HG02884 (cell line): ENCODE data around the gene BBS7.

Experiments used
- ATAC-seq: cut with Tn5 transposase; IDR thresholded peaks from one replicate; pipeline ENCODE4 v1.9.1; 2021; ENCODE audit warnings: mild to moderate bottlenecking, moderate library complexity; ENCODE audit not compliant: unreplicated experiment

Gene BBS7

GRCh38 chr4:121869841-121870822, at the start of gene BBS7:
Gene BBS7, minus strand, starts transcription at chr4:121870474. Its CDS starts 161 bp downstream, at chr4:121870313.
- ATAC-seq, result peak; percentile 98

GRCh38 chr4:121913667-121914066, 43.4 kb upstream of the BBS7 start:
- no peak for ATAC-seq

DNA sequence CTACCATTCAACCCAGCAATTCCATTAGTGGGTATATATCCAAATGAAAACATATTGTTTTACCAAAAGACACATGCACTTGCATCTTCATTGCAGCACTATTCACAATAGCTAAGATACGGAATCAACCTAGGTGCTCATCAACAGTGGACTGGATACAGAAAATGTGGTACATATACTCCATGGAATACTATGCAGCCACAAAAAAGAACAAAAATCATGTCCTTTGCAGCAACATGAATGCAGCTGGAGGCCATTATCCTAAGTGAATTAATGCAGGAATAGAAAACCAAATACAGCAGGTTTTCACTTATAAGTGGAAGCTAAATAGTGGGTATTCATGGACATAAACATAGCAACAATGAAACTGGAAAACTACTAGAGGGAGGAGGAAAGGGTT, 38.1 kb upstream of the BBS7 start:
- ATAC-seq, result no peak

GRCh38 chr4:121900132-121900983, 30.1 kb upstream of the BBS7 start:
- peak; percentile 96 for ATAC-seq

- ATAC-seq, result no peak
Observed at GRCh38 chr4:121898150-121898549, 27.9 kb upstream of the BBS7 start.

- no peak for ATAC-seq
Observed at GRCh38 chr4:121888134-121888533, 17.9 kb upstream of the BBS7 start.

GRCh38 chr4:121885115-121885514, 14.8 kb upstream of the BBS7 start:
- ATAC-seq, result no peak

GRCh38 chr4:121881158-121881557, 10.9 kb upstream of the BBS7 start:
- no peak for ATAC-seq

DNA sequence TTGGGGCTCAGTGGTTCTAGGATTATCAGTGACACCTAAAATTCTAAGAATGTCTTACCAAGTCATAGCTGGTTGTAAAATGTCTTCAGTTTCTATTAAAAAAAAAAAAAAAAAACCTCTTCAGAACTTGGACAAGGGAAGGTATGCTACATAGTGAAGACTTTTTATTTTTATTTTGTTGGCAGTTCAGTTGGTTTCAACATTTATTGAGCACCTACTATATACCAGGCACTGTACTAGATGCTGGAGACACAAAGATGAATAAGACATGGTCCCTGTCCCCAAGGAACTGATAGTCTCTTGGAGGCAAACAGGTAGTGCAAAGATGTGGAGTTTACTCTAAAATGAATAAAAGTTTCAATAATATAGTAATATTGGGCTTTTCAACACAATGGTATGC, 8.9 kb upstream of the BBS7 start:
- ATAC-seq, result no peak

- ATAC-seq, result no peak
Observed at GRCh38 chr4:121877041-121877773, 6.9 kb upstream of the BBS7 start.

DNA sequence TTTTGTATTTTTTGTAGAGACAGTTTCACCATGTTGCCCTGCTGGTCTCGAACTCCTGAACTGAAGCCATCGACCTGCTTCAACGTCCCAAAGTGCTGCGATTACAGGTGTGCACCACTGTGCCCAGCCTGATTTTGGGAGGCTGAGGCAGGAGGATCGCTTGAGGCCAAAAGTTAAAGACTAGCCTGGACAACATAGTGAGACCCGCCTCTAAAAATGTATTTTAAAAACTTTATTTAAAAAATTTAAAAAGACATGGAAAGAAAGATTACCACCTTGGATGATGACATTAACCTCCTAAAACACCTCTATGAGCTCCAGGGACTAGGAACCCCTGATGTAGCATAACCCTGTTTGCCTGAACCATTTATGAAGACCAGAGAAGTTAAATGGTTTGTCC, 5.8 kb upstream of the BBS7 start:
- ATAC-seq, result no peak

DNA sequence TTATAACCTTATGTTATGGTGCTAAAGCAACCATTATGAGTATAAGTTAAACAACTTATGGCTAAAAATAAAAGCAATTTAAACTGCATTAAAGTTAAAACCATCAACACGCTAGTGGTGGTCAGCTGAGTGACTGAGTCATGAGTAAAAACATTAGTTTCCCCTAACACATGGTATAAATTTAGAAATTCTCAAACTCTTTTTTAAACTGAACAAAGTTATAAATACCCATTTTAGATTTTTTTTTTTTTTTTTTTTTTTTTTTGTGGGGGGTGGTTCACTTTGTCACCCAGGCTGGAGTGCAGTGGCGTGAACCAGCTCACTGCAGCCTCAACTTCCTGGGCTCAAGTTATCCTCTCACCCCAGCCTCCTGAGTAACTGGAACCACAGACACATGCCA, 5.4 kb upstream of the BBS7 start:
- no peak for ATAC-seq

DNA sequence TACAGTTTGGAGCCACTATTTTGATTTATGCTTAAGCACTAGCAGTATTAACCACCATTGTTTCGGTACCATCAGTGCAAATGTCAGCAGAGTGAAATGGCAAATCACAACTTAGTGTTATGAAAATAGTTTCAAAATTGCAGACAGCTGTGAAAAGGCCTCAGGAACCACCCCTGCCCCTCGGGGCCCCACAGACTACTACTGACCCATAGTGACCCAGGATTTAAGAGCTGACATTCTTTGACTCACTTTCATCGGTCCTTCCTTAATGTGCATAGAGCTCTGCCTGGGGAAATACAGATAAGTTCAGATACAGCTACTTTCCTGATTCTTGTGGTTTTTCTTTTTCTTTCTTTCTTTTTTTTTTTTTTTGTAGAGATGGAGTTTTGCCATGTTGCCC, 3.3 kb upstream of the BBS7 start:
- ATAC-seq, result no peak

GRCh38 chr4:121863799-121864198, 6.5 kb downstream of the BBS7 start:
- ATAC-seq, result no peak

- no peak for ATAC-seq
Observed at GRCh38 chr4:121861426-121861825, 8.8 kb downstream of the BBS7 start.

DNA sequence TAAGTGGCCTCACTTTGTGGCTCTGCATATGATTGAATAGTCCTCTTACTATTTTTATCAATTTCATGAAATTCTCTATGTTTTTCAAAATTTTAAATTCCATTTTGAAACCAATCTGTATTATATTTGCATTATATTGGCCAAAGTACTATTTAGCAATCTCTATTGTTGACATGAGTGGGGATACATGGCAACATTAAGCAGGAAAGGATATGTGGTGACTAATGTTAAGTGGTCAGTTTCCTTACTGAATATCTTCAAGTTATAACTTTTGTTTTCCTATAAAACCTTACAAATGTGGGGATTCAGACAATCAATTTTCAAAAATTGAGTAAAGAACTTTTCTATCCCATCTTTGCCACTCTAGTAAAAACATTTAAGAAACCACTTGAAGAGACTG, 10.2 kb downstream of the BBS7 start:
- ATAC-seq, result no peak

DNA sequence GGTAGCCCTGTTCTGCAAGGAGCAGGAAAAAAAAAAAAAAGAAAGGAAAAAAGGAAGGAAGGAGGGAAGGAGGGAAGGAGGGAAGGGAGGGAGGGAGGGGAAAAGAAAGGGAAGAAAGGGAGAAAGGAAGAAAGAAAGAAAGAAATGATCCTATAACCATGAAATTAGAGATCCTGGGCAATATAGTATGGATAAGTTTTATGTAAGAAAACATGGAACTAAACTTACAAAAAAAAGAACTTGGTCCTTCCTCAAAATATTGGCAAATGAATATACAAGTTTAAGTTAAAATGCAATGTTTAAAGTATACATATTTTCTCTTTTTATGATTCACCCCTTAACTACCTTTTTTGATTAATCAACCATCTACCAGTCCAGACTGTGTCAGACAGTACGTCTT, 18.9 kb downstream of the BBS7 start:
- no peak for ATAC-seq

- ATAC-seq, result no peak
Observed at GRCh38 chr4:121846662-121847061, 23.6 kb downstream of the BBS7 start.

DNA sequence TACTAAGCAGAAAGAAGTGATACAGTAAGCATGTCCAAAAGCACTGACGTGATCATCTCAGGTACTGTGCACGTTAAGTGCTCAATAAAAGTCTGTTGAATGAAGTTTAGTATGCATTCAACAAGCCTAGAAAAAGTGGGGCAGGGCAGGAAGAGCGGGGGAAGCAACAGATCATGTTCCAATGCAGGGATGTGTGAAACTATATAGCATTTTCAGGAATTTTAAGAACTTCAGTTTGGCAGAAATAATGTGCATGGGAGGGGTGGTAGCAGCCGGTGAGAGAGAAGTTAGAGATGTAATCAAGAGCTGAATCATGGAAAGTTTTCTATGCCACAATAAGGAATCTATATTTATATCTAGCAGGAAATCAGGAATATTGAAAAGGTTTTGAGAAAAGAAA, 27.4 kb downstream of the BBS7 start:
- no peak for ATAC-seq

DNA sequence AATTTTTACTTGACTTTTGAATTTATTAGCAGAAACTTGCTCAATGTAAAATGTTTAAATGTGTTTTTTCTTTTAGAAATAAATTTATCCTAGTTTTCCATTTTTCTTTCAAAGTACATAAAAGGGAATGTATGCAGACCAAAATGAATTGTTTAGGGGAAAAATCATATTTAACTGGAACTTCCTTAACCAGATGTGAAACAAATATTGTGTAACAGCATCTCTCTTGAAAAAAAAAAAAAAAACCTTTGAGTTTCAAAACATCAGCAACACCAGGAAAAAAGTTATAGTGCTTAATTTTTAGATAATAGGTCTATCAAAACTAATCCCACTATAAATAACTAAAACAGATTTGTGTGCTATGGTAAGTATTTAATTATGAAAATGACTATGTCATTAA, 32.1 kb downstream of the BBS7 start:
- ATAC-seq, result no peak

DNA sequence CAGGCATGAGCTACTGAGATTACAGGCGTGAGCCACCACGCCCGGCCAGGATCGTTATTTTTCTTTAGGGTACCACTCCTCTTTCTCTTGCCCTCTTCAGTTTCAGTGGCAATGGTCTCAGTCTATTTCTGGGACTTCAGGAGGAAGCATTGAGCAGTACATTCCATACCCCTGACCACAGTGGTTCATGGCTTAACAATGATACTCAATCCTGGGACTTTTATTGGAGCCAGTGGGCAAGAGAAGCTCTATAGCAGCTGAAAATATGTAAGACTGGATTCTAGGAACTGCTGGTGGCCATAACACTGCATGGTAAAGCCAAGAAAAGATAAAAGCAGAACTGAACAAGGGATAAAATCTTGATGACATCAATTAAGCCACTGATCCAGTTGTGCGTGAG, 40.8 kb downstream of the BBS7 start:
- no peak for ATAC-seq
